NCI-H2107 treated with DMSO at 0.1 percent for 48 hours (cell line): ENCODE results near the gene SEH1L.
"Not testable (repeated sequence)": the region's sequence is repeated elsewhere in the genome, so short reads cannot be mapped to it uniquely, and the experiment has no call there.

Experiments
- DNase-seq: peaks from one replicate; lab custom pipeline; 2025; ENCODE audit not compliant: unreplicated experiment; lab: John Stamatoyannopoulos, UW

SEH1L gene

DNA sequence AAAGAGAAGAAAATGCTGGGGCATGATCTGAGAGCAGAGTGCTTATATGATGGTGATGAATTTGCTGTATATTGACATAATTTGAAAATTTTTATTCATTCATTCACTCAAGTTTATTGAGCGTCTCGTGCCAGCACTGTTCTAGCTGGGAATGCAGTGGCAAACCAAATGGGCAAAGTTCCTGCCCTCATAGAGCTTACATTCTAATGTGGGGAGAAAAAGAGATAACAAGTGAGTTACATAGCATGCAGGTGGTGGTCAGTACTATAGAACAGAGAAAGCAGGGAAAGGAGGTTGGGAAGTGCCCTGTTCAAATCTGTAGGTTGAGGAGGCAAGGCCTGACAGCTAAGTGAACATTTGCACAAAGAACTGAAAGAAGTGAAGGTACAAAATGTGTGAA, 47.6 kb downstream of the SEH1L start:
- DNase-seq: no peak

DNA sequence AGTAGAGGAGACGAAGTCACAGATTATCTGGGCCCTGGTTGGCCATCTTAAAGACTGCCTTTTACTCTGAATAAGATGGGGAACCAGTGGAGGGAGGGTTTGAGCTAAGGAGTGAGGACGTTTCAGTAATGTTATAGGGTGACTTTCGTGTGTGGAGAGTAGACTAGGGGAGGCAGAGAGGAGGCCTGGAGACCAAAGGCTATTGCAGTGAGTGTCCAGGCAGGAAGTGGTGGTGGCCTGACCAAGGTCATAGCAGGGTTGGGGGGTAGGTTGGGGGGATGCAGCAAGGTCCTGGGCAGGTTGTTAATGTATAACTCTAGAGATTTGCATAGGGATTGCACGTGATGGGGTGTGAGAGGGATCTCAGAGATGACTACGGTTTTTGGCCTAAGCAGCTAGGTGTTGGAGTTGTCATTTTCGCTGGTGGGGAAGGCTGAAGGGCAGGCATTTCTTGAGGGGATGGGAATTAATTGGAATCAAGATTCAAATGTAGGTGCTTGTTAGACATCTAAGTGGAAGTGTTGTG, 48.2 kb downstream of the SEH1L start:
- DNase-seq: no peak

DNA sequence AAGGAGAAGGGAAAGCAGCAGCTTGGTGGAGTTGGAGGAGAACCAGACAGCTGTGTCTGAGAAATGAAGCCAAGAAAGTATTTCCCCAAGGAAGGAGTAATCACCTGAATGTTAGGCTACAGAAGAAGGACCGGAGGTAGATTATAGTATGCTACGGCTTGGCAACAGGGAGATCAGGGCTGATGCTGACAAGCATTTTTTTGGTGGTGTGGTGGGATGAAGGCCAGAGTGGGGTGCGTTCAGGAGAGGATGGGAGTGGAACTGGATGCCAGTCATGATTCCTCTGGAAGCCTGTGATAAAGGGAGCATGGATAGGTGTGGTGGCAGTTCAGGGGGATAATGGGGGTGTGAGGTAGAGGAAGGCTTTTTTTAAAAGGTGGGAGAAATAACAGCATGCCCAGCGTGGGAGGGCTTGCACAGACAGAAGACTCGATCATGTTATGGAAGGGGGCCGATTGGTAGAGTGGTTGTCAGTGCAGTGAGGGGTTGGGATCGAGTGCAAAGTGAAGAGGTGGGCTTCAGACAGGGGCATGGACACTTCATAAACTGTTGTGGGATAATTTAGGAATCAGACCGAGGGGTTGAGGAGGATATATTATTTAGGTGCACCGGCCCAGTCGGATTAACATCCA, 49.0 kb downstream of the SEH1L start:
- no peak for DNase-seq

DNA sequence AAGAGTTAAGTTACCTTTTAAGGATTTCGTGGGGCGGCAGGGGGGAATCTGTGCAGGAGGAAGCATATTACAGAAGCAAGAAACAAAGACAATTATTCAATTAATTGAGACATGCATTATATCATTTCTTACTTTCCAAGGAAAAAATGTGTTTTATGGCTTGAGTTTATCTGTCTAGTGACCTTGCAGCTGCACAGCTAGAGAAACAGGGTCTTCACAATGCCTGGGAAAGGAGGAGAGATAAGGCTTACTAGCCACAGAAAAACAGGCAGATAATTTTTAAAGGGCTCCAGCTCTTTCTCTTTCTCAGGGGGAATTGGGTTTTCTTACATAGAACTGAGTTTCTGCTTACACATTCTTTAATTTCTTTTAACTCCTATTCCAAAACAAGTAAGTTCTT, 49.5 kb downstream of the SEH1L start:
- DNase-seq: not testable (repeated sequence)

DNA sequence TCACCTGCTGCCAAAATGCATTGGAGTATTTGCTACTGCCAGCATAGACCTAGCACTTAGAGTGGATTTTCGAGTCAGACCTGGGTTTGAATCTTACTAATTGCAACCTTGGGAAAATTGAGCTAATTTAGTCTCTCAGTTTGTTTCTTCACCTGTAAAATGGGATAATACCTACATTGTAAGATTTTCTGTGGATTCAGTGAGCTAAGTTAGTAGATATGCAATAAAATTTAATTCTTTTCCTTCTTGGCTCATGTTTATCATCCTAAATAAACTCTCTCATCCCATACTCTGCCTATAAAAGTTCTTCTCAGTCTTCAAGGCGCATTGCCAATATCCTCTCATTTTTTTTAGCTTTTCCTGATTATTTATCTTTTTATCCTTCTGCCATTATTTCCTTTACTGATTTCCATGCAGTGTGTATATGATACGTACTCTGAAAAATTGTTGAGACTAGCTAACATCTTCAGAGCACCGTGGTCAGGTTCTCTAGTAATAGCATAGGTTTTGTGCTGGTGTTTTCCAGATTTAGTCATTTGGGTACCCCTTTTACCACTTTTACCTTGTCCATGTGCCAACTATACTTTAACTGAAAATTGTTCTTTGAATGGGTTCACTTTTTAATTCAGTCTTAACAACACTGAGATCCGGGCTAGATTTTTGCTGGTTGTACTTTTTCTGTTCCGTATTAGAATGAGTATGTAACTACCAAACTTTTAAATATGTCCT, 50.7 kb downstream of the SEH1L start:
- DNase-seq: no peak

DNA sequence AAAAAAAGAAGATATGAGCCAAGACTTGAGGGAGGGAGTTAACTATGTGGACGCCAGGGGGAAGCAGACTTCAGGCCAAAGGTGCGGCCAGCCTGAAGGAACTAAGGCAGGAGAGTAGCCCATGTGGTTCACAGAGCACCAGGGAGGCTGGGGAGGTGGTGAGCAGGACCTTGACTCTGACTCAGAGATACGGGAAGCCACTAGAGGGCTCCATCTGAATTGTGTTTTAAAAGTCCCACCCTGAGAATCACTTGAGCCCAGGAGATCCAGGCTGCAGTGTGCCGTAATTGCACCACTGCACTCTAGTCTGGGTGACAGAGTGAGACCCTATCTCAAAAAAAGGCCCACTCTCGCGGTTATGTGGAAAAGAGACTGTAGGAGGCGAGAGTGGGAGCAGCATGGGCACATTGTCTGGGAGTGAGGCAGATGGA, 55.7 kb downstream of the SEH1L start:
- no peak for DNase-seq

DNA sequence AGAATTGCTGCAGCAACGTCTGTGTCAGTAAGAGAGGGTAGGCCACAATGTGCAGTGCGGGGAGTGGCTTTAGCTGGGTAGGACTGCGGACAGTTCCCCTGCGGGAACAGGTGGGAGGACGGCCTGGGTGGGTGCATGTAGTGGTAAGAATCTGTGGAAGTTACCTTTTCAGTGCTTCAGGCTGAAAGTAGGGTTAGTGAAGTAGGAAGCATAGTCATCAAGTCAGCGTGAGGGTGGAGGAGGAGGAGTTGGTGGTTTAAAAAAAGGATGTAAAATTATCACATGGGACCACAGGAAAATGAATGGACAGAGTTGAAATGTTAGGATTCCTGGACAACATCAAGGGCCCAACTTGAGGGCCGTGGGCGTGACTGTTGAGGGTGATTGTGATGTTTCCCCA, 56.6 kb downstream of the SEH1L start:
- no peak for DNase-seq

DNA sequence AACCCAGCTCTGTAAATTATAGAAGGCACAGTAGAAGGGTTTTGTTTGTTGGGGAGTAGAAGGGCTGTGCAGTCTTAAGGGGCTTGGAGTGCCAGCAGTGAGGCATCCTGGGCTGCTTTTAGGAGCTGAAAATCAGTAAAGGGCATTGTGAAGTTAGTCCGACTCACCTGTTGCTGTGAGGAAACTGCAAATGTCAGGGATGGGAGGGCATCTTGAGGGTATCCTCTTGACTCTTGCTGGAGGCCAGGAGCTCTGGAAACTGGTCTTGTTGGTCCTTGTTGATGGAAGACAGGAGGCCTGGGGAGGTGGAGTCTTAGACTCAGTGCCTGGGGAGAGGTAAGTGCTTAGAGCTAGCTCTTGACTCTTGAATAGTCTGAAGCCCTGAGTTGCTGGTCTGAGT, 57.5 kb downstream of the SEH1L start:
- DNase-seq: no peak

DNA sequence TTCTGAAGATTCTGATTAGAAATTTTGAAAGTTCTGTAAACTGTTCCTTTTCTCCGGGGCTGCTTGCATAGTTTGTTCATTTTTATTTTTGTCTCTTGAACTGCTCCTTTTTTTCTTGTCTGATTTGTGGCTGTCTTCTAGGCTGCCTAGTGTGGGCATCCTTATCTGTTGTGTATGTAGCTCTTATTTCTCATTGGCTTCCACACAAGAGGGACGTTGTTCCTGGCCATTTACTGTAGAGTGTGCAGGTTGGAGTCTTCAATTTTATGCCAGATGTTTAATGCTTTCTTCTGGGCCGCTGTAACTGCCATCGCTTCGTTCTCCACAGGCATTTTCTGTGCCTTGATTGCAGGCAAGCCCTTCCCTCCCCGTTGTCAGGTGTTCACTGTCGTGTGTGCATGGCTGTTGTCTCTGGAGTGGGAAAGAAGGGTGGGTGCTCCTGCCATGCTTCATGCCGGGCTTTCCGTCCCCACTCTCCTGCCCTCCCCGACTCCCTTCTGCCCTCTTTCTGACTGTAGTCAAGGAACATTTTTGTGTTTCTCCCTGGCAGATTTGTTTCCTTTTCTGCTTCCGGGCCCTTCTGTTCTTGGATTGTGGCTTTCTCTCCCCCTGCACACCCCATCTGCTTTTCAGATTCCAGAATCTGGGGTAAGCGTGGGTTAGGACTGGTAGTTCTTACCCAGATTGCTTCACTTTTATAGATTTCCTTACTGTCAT, 58.9 kb downstream of the SEH1L start:
- DNase-seq: no peak

DNA sequence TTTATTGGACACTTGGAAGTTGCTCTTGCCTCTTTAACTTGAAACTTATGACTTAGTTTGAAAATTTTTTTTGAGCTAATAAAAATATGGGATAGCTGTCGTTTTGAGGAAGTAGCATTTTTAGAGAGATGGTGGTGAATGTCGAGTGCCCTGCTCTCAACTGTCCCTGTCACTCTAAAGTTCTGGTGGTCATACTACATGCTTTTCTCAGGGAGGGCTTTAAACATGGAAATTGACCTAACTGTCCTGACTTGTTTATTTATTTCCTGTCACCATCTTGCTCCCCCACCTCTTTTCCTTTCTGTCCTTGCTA, 59.4 kb downstream of the SEH1L start:
- DNase-seq: no peak

DNA sequence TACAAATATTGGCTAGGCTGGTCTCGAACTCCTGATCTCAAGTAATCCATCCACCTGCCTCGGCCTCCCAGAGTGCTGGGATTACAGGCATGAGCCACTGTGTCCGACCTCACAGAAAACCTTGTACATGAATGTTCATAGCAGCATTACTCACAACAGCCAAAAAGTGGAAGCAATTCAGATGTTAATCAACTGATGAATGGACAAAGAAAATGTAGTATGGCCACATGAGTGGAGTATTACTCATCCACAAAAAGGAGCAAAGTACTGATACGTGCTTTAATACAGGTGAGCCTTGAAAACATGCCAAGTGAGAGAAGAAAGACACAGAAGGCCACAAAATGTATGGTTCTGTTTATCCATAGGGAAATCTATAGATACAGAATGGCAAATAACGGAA, 63.9 kb downstream of the SEH1L start:
- DNase-seq: no peak

DNA sequence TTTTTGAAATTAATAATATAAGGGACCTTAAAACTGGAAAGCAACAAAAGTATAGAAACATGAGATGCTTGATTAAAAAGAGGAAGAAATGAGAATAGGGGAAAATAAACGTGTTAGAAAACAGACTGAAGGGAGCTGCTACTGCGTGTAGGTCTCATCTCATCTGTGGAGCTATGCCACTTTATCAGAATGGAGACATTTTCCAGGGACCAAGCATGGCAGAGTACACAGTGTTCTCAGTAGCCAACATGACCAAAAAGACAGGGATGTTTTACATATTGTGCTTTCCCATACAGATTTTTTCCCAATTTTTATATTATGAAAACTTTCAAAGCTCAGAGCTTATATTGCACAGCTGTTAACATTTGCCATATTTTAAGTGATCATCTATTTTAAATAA, 66.4 kb downstream of the SEH1L start:
- DNase-seq: no peak

DNA sequence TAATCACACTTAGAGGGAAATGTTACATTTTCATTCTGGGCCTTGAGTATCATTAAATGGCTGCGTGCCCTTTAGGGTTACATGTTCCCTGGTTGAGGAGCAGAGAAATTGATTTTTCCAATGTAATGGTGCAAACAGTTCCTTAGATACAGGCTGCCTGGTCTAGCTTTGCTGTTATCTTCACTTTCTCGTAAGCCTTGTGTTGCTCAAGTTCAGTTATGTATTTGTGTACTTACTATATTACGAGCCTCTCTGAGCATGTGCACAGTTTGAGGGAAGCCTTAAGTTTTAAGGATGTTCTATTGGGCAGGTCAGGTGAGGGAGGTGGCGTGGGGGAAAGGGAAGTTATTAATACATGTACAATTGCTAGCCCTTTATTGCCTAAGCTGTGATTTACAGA, 67.0 kb downstream of the SEH1L start:
- no peak for DNase-seq

DNA sequence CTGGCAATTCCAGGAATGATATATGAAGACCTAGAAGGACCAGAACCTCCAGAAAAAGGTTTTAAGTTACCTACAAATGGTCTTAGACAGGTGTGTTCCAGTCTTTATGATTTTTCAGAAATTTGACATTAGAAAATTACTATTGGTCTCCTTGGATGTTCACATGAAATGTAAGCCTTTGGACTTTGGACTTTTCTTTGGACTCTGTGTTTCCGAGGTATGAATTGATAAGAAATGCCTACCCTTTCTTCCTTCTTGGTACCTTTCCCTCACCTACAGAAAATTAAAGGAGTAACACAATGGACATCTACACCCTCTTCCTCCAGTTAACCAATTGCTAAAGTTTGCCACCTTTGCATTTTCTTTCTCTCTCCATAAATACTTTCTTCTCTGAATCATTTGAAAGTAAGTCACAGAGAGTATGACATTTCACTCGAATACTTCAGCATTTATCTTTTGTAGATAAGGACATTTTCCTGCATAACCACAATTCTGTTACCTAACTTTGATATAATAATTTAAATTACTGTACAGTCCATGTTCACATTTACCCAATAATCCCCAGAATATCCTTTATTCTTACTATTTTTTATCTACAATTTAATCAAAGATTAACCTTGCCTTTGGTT, 69.5 kb downstream of the SEH1L start:
- DNase-seq: no peak

DNA sequence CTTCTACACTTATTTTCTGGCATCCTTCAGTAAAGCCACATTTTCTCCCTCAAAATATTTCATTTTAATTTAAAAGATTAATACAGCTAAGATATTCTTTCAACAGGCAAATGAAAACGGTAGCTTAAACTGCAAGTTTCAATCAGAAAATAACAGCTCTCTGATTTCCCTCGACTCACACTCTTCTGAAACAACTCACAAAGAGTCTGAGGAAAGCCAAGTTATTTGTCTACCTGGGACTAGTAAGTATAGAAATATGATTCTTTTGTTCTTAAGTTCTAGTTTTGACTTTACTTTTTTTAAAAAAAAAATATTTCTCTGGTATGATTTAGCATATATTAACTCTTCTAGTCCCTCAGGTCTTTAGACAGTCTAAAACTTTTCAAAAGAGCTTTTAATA, 70.6 kb downstream of the SEH1L start:
- DNase-seq: no peak

DNA sequence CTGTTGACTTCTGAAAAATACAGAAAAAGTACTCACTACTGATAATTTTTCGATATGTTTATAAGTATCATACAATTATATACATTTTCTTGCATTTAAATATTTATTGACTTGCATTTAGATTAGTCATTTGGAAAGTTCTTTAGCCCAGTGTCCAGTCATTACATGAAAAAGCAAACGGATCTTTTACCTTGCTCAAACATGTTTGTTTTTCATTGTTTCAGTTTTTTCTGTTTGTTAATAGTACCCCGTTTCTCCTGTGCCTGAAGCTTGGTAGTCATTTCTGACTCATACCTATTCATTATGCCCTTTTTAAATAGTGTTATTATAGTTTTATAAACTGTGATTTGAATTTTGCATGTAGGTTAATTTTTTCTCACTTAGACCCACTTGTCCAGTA, 71.5 kb downstream of the SEH1L start:
- DNase-seq: no peak

DNA sequence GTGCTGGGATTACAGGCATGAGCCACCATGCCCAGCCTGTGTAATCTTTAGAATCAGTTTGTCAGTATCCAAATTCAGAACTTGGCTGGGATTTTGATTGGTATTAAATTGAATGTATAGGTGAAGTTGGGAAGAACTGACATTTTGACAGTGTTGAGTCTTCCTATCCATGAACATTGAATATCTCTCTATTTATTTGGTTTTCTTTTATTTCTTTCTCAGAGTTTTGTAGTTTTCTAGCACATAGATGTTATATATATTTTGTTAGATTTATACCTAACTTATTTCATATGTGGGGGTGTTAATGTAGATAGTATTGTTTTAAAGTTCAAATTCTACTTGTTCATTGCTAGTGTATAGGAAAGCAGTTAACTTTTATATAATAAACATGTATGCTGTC, 74.8 kb downstream of the SEH1L start:
- DNase-seq: no peak

DNA sequence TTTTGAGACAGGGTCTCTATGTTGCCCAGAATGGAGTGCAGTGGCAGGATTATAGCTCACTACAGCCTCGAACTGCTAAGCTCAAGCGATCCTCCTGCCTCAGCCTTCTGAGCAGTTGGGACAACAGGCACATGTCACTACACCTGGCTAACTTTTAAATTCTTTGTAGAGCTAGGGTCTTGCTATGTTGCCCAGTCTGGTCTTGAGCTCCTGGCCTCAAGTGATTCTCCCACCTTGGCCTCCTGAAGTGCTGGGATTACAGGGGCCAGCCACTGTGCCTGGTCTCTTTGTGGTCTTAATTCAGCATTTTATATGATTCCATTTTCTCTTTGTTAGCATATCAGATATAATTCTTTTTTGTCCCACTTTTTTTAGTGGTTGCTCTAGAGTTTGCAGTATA, 77.4 kb downstream of the SEH1L start:
- no peak for DNase-seq

DNA sequence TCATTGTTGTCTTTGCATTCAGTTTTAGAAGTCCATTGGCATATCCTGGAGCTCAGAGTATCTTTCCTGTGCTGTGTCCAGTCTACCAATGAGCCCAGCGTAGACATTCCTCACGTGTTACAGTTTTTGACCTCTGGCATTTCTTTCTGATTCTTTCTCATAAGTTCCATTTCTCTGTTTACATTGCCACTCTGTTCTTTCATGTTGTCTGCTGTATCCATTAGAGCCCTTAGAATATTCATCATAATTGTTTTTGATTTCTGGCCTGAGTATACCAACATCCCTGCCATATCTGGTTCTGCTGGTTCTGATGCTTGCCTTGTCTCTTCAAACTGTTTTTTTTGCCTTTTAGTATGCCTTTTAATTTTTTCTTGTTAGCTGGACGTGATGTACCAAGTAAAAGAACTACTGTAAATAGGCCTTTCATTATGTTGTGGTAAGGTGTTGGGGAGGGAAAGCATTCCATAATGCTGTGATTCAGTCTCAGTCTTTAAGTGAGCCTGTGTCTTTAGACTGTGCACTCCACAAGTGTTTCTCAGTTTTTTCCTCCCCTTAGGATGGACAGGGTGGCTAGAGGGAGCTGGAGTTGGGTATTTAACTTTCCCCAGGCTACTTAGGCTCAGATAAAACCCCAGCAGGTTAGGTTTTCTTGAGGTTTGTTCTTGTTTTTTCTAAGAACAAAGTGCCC, 78.9 kb downstream of the SEH1L start:
- no peak for DNase-seq

DNA sequence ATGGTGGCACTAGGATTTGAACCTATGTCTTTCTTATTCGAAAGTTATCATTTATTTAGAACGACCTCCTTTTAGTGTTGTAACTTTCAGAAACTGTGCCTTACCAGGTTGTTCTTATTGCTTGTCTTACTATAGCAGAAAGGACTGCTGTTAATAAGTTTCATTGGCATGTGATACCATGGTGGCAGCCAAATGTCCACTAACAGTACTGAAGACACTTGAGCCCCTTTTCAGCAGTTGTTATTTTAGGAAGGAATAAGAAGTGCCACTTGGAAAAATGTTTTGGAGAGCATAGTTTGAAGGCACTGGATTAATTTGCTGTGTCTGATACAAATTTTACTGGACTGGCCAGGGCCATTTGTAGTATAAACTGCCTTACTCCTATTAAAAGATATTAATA, 81.1 kb downstream of the SEH1L start:
- no peak for DNase-seq

DNA sequence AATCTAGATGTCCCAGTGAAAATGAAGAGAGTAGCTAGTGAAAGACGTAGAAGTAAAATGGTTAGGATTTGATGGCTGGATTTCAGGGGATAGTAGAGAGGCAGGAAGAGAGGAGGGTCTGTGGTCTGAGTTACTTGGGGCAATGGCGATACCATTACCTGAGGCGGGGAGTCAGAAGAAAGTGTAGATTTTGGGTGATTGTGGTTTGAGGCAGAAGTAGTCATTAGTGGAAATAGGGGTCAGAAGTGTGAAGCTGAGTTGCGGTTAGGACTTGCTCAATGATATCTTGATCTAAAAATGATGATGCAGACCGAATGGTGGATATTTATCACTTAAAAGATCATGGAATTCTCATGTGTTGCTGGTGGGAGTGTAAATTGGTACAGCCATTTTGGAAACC, 84.4 kb downstream of the SEH1L start:
- DNase-seq: no peak
